Measurements from ENCODE around the gene GDPD5. TPM values are rescaled to one million over a fixed set of nuclear protein-coding genes. Genes with fewer than 3 reads are reported as not detected.

GDPD5 gene
- 6.9 and 7.8 TPM in 2 replicates for total RNA-seq (2021)
- long read RNA-seq, partial matches to known transcripts = 10 of 23 reads
- long read RNA-seq, other reads (novel, unspliced or antisense) = 10 of 23 reads

GRCh38 chr11:75525433-75526191 lies at the start of gene GDPD5:
GDPD5 (minus strand) TSS chr11:75525941; CDS start chr11:75477735, 48,206 bp downstream.
- Histone ChIP-seq H4K91ac (ENCODE audit: insufficient read length, low read depth, low read length) (no peak within 1 kb of the TSS), H2BK5ac (ENCODE audit: insufficient read length, low read length) (no peak within 1 kb of the TSS), H3K4me2 (ENCODE audit: insufficient read depth, insufficient read length, low read length) (peak within 1 kb of the TSS; percentile 93), H3K4me1 (ENCODE audit: insufficient read depth, low read length) (no peaks in the 10 kb centered on the region), H2AFZ (ENCODE audit: low read length) (no peak within 1 kb of the TSS), H3K23ac (ENCODE audit: insufficient read length, low read depth, low read length) (no peak within 1 kb of the TSS), H2BK20ac (ENCODE audit: low read depth, low read length, poor library complexity, severe bottlenecking) (no peak within 1 kb of the TSS), H3K9me3 (ENCODE audit: control insufficient read depth, low read depth, low read length) (no peaks in the 10 kb centered on the region), H3K79me2 (ENCODE audit: insufficient read depth, low read length) (no peaks in the 10 kb centered on the region), H3K14ac (ENCODE audit: insufficient read depth, low read length) (peak within 1 kb of the TSS; percentile 74), H3K18ac (ENCODE audit: insufficient read length, low read depth, low read length) (peak within 1 kb of the TSS; percentile 46), H2AK5ac (ENCODE audit: insufficient read length, low read length) (no peak within 1 kb of the TSS), H4K20me1 (ENCODE audit: control insufficient read depth, insufficient read depth, insufficient read length) (no peaks in the 10 kb centered on the region), H3K27me3 (ENCODE audit: insufficient read depth, low read length) (peaks cover 17% of the 10 kb centered on the region; the same call in 1 of the 2 replicates), H2BK12ac (ENCODE audit: insufficient read length, low read depth, low read length) (no peak within 1 kb of the TSS), H3K23me2 (ENCODE audit: insufficient read length, low read depth, low read length, poor library complexity, severe bottlenecking) (peaks cover 15% of the 10 kb centered on the region), H2BK120ac (ENCODE audit: low read depth, low read length, poor library complexity, severe bottlenecking) (no peak within 1 kb of the TSS), H4K8ac (replicated peaks; ENCODE audit: insufficient read length, low read depth, low read length) (no peak within 1 kb of the TSS), H4K5ac (ENCODE audit: insufficient read length, low read depth, low read length) (no peak within 1 kb of the TSS), H3K27ac (ENCODE audit: insufficient read length, low read depth, low read length) (no peak within 1 kb of the TSS), H3K56ac (ENCODE audit: insufficient read length, low read depth, low read length) (no peak within 1 kb of the TSS), H3K9ac (ENCODE audit: extremely low read depth, insufficient read length, low read length) (peak within 1 kb of the TSS; percentile 34), H3K4ac (ENCODE audit: low read depth, low read length) (no peak within 1 kb of the TSS), H3K79me1 (ENCODE audit: insufficient read depth, low read depth, low read length, poor library complexity, severe bottlenecking) (no peaks in the 10 kb centered on the region), H2BK15ac (ENCODE audit: low read depth, low read length) (no peak within 1 kb of the TSS), H3T11ph (ENCODE audit: low read length) (no peak within 1 kb of the TSS)
- peak; percentile 57; the same call in 2 of the 3 replicates for TF ChIP-seq CTCF (conservative IDR thresholded peaks at IDR 0.05)
- peaks cover 9 to 18% of the 10 kb centered on the region in 2 experiments for H3K4me1 Mint-ChIP-seq
- H3K9me3 Mint-ChIP-seq = no peaks in the 10 kb centered on the region
- H3K36me3 Mint-ChIP-seq (ENCODE audit: insufficient read depth in 1 of 3, low read depth in 3 of 3) = no peaks in the 10 kb centered on the region
- peak within 1 kb of the TSS in 2 of 3 experiments; percentile 27 to 44; a peak in 2 of 7 replicates for H3K27ac Mint-ChIP-seq
- H3K4me3 Mint-ChIP-seq = peak within 1 kb of the TSS; percentile 82 to 94
- no CpG with 5 or more reads among the region's 99 CpGs for WGBS (ENCODE audit: extremely low coverage, insufficient read length, low lambda C conversion rate)
- DNase-seq = peak; percentile 89
- H3K27me3 Mint-ChIP-seq (ENCODE audit: low read depth) = peaks cover 44% of the 10 kb centered on the region
